A549 treated with CpdA at 1 μM for 4 hours (cell line): ENCODE results near the gene OPTN. TPM values are rescaled to one million over a fixed set of nuclear protein-coding genes. Genes with fewer than 3 reads are reported as not detected.

Experiments used
- total RNA-seq: library from RNA; stranded (reverse); fragments of 200-300 nt; extraction: Qiagen RNA extraction; gene quantifications from 5 replicates; pipeline ENCODE4 v1.2.3, GENCODE V29; 2022; ENCODE audit warnings: low read depth

The OPTN gene
- total RNA-seq = 51.3 to 64.3 TPM (median 55.8 TPM) in 5 replicates

GRCh38 chr10:13099666-13100348 lies at the start of gene OPTN:
OPTN (plus strand) TSS chr10:13100163; CDS start chr10:13109123, 8,960 bp downstream.

DNA sequence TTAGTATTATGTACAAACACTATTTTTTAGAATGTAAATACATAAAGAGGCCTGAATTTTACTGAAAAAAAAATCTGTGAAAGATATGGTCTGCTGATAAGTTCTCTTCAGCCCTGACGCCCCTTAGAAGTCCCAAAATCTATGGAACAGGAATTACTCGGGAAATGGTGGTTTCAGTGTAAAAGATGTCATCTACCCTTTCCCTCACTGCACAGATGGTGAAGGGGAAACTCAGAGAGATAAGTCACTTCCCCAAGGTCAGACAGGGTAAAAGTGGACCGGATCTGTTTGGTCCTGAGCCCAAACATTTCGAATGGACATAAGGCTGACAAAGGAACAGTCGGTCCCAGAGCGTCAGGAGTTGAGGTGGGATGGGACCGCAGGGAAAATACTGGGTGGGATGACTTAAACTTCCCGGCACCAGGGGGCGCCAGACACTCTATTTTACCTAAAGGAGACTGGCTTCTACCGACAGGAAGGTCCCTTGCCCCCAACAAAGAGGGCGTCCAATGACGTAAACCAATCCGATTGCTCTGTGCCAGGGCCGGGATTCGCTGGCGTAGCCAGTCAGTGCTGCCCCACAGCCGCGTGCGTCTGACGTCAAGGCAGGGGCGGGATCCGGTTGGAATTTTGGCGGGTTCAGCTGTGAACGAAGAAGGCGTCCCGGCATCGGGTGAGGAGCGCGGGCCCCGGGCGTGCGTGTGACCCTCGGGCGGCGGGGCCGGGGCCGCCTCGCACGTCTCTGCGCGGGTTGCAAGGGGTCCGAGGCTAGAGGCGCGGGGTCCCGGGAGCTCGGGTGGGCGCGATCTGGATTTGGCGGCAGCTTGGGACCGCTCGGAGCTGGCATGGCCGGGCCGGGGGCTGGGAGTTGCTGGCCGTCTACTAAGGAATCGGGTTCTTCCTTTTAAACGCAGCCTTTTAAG lies 61.2 kb downstream of the OPTN start, which contains the start of gene MCM10:
Gene MCM10 (plus strand): TSS at position 625 of the 923 bp plus-strand sequence. CDS start 2,645 bp downstream, outside the sequence.

Other genes starting within 250 kb of the OPTN start
- 0.57 to 0.94 TPM (median 0.89 TPM) in 5 replicates for gene CCDC3, start 98.5 kb upstream of the OPTN start, total RNA-seq
- 21.6 to 30.8 TPM (median 23.2 TPM) in 5 replicates for gene MCM10, start 61.4 kb downstream of the OPTN start, total RNA-seq
- gene UCMA, start 134.2 kb downstream of the OPTN start, total RNA-seq = not detected in 5 replicates
- gene PHYH, start 199.9 kb downstream of the OPTN start, total RNA-seq = 28.8 to 38.7 TPM (median 31.2 TPM) in 5 replicates
- gene SEPHS1, start 248.1 kb downstream of the OPTN start, total RNA-seq = 66.2 to 89.7 TPM (median 69.5 TPM) in 5 replicates